GM23248 (cell line): ENCODE measurements around the gene RASGRP1. TPM values are rescaled to one million over a fixed set of nuclear protein-coding genes. Genes with fewer than 3 reads are reported as not detected.

ENCODE experiments used
- DNase-seq: peaks from one replicate; pipeline ENCODE4 v3.0.0-alpha.2; 2015
- H2AFZ ChIP-seq: fragments of 200-600 bp; sonication (generic); 2 replicates; pipeline ENCODE4 v1.6.1; 2016; ENCODE audit warnings: antibody characterized with exemption
- H3F3A ChIP-seq: fragments of 200-600 bp; sonication (generic); 2 replicates; pipeline ENCODE4 v1.6.1; 2016; ENCODE audit warnings: mild to moderate bottlenecking, antibody characterized with exemption, mixed run types; ENCODE audit not compliant: insufficient read depth
- H3K27ac ChIP-seq: fragments of 200-600 bp; sonication (generic); 2 replicates; pipeline ENCODE4 v1.5.1; 2016; ENCODE audit warnings: mild to moderate bottlenecking
- H3K27me3 ChIP-seq: fragments of 200-600 bp; sonication (generic); replicated peaks from 2 replicates; pipeline ENCODE4 v1.6.1; 2016; ENCODE audit warnings: mild to moderate bottlenecking; ENCODE audit not compliant: insufficient read depth
- H3K36me3 ChIP-seq: fragments of 200-600 bp; sonication (generic); 2 replicates; pipeline ENCODE4 v1.6.1; 2016; ENCODE audit warnings: low read depth, mild to moderate bottlenecking
- H3K4me1 ChIP-seq: fragments of 200-600 bp; sonication (generic); 2 replicates; pipeline ENCODE4 v1.6.1; 2016; ENCODE audit warnings: mild to moderate bottlenecking; ENCODE audit not compliant: insufficient read depth
- H3K4me2 ChIP-seq: fragments of 200-600 bp; sonication (generic); one replicate; pipeline ENCODE4 v1.6.1; 2016; ENCODE audit warnings: mild to moderate bottlenecking; ENCODE audit not compliant: unreplicated experiment
- H3K4me3 ChIP-seq: fragments of 200-600 bp; sonication (generic); 2 replicates; pipeline ENCODE4 v1.5.1; 2016; ENCODE audit warnings: mild to moderate bottlenecking
- H3K79me2 ChIP-seq: fragments of 200-600 bp; sonication (generic); 2 replicates; pipeline ENCODE4 v1.6.1; 2016; ENCODE audit warnings: mild to moderate bottlenecking; ENCODE audit not compliant: insufficient read depth
- H3K9ac ChIP-seq: fragments of 200-600 bp; sonication (generic); 2 replicates; pipeline ENCODE4 v1.6.1; 2016; ENCODE audit warnings: mild to moderate bottlenecking
- H3K9me2 ChIP-seq: fragments of 200-600 bp; sonication (generic); 2 replicates; pipeline ENCODE4 v1.6.1; 2016; ENCODE audit warnings: mixed run types, mild to moderate bottlenecking, moderate library complexity; ENCODE audit not compliant: insufficient read depth
- H3K9me3 ChIP-seq: fragments of 200-600 bp; sonication (generic); one replicate; pipeline ENCODE4 v1.6.1; 2017; ENCODE audit warnings: low read depth
- H4K20me1 ChIP-seq: fragments of 200-600 bp; sonication (generic); 2 replicates; pipeline ENCODE4 v1.6.0; 2016; ENCODE audit not compliant: insufficient read depth
- EZH2 ChIP-seq: fragments of 200-600 bp; sonication (generic); IDR thresholded peaks from 2 replicates; pipeline ENCODE4 v1.6.1; 2018; ENCODE audit warnings: antibody characterized with exemption, mild to moderate bottlenecking; ENCODE audit not compliant: insufficient read depth, poor library complexity, severe bottlenecking
- EZH2phosphoT487 ChIP-seq: fragments of 200-600 bp; sonication (generic); IDR thresholded peaks from 2 replicates; pipeline ENCODE4 v1.6.1; 2018; ENCODE audit warnings: antibody characterized with exemption, moderate library complexity, mild to moderate bottlenecking, low read depth; ENCODE audit not compliant: insufficient read depth
- WGBS, 2 experiments: methylation state at CpG; one replicate each; pipeline ENCODE4 v1.1.6; 2015 to 2017; ENCODE audit warnings: low lambda C conversion rate in 2 of 2, low coverage in 1 of 2; ENCODE audit errors: missing lambda C conversion rate in 2 of 2; 5-methylcytosine and 5-hydroxymethylcytosine counted together
- in situ Hi-C: fragments of 300-500 bp; cut with MboI; formaldehyde crosslinking; loops from 2 replicates; pipeline ENCODE4 v1.15.0; 2020
- polyA plus RNA-seq: library from polyadenylated mRNA; unstranded; fragments of >200 nt; fragmentation: Nextera tagmentation; extraction: Ambion mirVana; gene quantifications from 2 replicates; pipeline ENCODE4 v1.2.1, GENCODE V29; 2016
- total RNA-seq: library from RNA; depleted of rRNA; stranded (reverse); fragments of >200 nt; shearing (Covaris generic); gene quantifications from 2 replicates; pipeline ENCODE4 v1.2.3, GENCODE V29; 2014

RASGRP1 gene
- total and polyA plus RNA-seq, 2 experiments from 2014 or later: 0.58 to 1.5 TPM

- Histone ChIP-seq H2AFZ (no peak overlapping the region), H3K9me3 (no peaks in the 10 kb centered on the region), H3F3A (peaks cover 30% of the 10 kb centered on the region), H3K9me2 (no peaks in the 10 kb centered on the region), H3K4me2 (no peak overlapping the region), H3K36me3 (0 out of 2 replicates have a peak, but pooled peaks cover 4% of the 10 kb centered on the region), H4K20me1 (no peaks in the 10 kb centered on the region), H3K4me1 (peaks cover 30% of the 10 kb centered on the region), H3K4me3 (no peak overlapping the region), H3K9ac (no peak overlapping the region), H3K27ac (no peak overlapping the region), H3K79me2 (no peaks in the 10 kb centered on the region), H3K27me3 (no peaks in the 10 kb centered on the region)
- no peak for TF ChIP-seq EZH2
- TF ChIP-seq EZH2phosphoT487: no peak
- WGBS, 2 experiments: 85 to 96% methylated on average over 2 of the region's 2 CpGs
- in situ Hi-C loops: no loop called here
- no peak for DNase-seq
Measured at GRCh38 chr15:38486936-38487335, 77.7 kb downstream of the RASGRP1 start.

GRCh38 chr15:38482572-38482971, 82.0 kb downstream of the RASGRP1 start:
- Histone ChIP-seq H3K27ac (no peak overlapping the region), H3K79me2 (0 out of 2 replicates have a peak, but pooled peaks cover under 1% of the 10 kb centered on the region), H2AFZ (no peak overlapping the region), H3K9me3 (no peaks in the 10 kb centered on the region), H3K4me1 (peaks cover 22% of the 10 kb centered on the region), H3K4me3 (no peak overlapping the region), H3K9ac (no peak overlapping the region), H4K20me1 (no peaks in the 10 kb centered on the region), H3K4me2 (no peak overlapping the region), H3K36me3 (peaks cover 14% of the 10 kb centered on the region; the same call in 1 of the 2 replicates), H3K27me3 (no peaks in the 10 kb centered on the region), H3F3A (no peaks in the 10 kb centered on the region), H3K9me2 (no peaks in the 10 kb centered on the region)
- DNase-seq: no peak
- TF ChIP-seq EZH2phosphoT487: no peak
- no peak for TF ChIP-seq EZH2
- in situ Hi-C loops: no loop called here

GRCh38 chr15:38481761-38482160, 82.9 kb downstream of the RASGRP1 start:
- peaks cover 14% of the 10 kb centered on the region for H3K4me1 ChIP-seq
- H3K27ac ChIP-seq: no peak overlapping the region
- no peak for TF ChIP-seq EZH2
- in situ Hi-C loops: no loop called here
- no peak for DNase-seq
- H3K36me3 ChIP-seq: peaks cover 14% of the 10 kb centered on the region; the same call in 1 of the 2 replicates
- no peaks in the 10 kb centered on the region for H3F3A ChIP-seq
- H3K9ac ChIP-seq: no peak overlapping the region
- no peaks in the 10 kb centered on the region for H3K9me3 ChIP-seq
- WGBS, 2 experiments: 90 to 100% methylated on average over 3 of the region's 3 CpGs
- no peak overlapping the region for H2AFZ ChIP-seq
- H3K27me3 ChIP-seq: no peaks in the 10 kb centered on the region
- 0 out of 2 replicates have a peak, but pooled peaks cover 3% of the 10 kb centered on the region for H3K79me2 ChIP-seq
- no peaks in the 10 kb centered on the region for H3K9me2 ChIP-seq
- no peaks in the 10 kb centered on the region for H4K20me1 ChIP-seq
- no peak overlapping the region for H3K4me3 ChIP-seq
- no peak overlapping the region for H3K4me2 ChIP-seq

GRCh38 chr15:38481113-38481512, 83.5 kb downstream of the RASGRP1 start:
- Histone ChIP-seq H4K20me1 (no peaks in the 10 kb centered on the region), H3K4me2 (no peak overlapping the region), H3F3A (no peaks in the 10 kb centered on the region), H3K4me1 (peaks cover 14% of the 10 kb centered on the region), H3K36me3 (peaks cover 16% of the 10 kb centered on the region), H2AFZ (no peak overlapping the region), H3K4me3 (no peak overlapping the region), H3K9ac (no peak overlapping the region), H3K79me2 (0 out of 2 replicates have a peak, but pooled peaks cover 3% of the 10 kb centered on the region), H3K9me2 (no peaks in the 10 kb centered on the region), H3K27me3 (no peaks in the 10 kb centered on the region), H3K27ac (no peak overlapping the region), H3K9me3 (no peaks in the 10 kb centered on the region)
- no peak for DNase-seq
- no peak for TF ChIP-seq EZH2
- no peak for TF ChIP-seq EZH2phosphoT487
- 97% methylated on average over 5 of the region's 5 CpGs for WGBS, 2 experiments
- in situ Hi-C loops: no loop called here

- Histone ChIP-seq H2AFZ (no peak overlapping the region), H3F3A (no peaks in the 10 kb centered on the region), H4K20me1 (no peaks in the 10 kb centered on the region), H3K9me2 (no peaks in the 10 kb centered on the region), H3K4me2 (no peak overlapping the region), H3K79me2 (0 out of 2 replicates have a peak, but pooled peaks cover 3% of the 10 kb centered on the region), H3K4me1 (peaks cover 14% of the 10 kb centered on the region), H3K27ac (peak overlapping the region; percentile 6; the same call in 1 of the 2 replicates), H3K36me3 (peaks cover 22% of the 10 kb centered on the region), H3K9me3 (no peaks in the 10 kb centered on the region), H3K27me3 (no peaks in the 10 kb centered on the region), H3K4me3 (no peak overlapping the region), H3K9ac (0 out of 2 replicates have a peak overlapping the region, but pooled peaks have one; percentile 8)
- TF ChIP-seq EZH2 (no peak), EZH2phosphoT487 (no peak)
- in situ Hi-C loops: no loop called here
- 100% methylated on average over 1 of the region's 1 CpG for WGBS, 2 experiments
- no peak for DNase-seq
Measured at GRCh38 chr15:38479756-38480155, 84.9 kb downstream of the RASGRP1 start.
